NOMO-1 treated with DMSO at 0.1 percent for 48 hours (cell line): ENCODE data around the gene PIK3R6.

ENCODE experiments used
- DNase-seq: peaks from one replicate; lab custom pipeline; 2025; ENCODE audit not compliant: unreplicated experiment; lab: John Stamatoyannopoulos, UW

Gene PIK3R6

DNA sequence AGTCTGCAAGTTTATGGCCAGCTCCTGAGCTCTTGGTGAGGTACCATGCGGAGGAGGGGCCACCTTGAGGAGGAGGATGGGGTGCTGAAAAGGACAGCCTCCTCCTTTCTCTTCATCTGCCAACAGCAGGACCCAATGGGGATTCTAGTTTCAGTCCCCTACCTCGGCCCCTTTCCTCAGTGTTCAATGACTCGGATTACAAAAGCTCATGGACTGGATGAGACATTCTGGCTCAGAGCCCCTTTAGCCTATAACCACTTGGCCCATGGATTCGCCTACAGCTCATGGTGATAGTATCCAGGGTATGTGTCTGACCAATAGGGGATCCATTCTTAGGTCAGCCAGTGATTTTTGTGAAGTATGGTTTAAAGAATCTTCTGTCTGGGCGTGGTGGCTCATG, 8.5 kb upstream of the PIK3R6 start:
- DNase-seq = no peak

DNA sequence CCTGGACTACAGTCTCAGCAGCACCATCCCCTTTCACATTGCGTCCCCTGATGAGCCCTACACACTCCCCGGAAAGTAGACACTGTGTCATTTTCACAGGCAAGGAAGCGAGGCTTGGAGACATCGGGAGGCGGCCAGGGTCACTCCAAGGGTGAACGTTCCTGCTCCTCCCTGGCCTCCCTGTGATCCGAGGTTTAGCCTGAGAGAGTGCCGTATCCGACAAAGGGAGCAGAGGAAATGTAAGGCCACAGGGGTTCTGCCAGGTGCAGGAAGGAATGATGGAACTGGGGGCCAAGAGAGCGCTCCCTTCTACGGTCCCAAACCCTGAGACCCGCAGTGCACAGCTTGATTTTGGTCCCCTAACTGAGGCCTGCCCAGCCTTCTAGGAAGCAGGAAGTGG, 8.0 kb upstream of the PIK3R6 start:
- DNase-seq = no peak

DNA sequence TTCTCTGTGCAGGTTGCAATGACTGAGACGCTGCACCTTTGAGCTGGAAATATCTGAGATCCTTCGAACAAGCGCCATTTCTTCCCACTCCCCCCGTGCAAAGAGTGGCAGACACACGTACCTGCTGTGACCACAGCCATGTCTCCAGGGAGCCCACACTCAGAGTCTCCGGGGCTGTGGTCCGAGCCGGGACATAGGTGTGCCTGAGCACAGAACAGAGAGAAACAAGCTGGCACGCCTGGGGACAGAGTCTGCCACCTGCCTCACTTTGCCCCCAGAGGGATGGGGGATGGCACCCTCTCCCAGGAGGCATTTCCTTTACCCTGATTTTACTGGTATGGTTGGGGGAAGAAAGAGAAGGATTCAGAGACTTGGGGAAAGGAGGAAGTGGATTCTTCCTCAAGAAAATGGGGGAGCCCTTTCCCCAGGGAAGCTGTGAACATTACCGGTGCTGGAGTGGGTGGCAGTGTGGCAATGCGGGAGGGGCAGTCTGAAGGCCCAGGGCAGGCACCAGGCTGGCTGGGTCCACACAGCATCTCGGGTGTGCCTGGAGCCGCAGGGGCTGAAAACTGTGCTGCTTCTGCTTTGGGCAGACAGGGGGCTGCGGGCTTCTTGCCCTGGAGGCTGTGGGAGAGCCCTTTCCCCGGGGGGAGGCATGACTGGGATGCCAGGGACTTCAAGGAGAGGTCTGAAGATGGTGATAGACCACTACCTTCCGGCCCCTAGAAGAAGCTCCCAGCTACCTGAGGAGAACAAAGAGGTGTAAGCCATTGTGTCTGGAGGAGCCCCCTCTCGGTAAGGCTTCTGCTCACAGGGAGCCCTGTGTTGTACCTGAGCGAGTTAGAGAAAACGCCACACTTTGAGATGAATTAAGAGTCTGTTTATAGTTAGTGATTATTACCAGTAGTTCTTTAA, 6.6 kb upstream of the PIK3R6 start:
- DNase-seq = no peak

DNA sequence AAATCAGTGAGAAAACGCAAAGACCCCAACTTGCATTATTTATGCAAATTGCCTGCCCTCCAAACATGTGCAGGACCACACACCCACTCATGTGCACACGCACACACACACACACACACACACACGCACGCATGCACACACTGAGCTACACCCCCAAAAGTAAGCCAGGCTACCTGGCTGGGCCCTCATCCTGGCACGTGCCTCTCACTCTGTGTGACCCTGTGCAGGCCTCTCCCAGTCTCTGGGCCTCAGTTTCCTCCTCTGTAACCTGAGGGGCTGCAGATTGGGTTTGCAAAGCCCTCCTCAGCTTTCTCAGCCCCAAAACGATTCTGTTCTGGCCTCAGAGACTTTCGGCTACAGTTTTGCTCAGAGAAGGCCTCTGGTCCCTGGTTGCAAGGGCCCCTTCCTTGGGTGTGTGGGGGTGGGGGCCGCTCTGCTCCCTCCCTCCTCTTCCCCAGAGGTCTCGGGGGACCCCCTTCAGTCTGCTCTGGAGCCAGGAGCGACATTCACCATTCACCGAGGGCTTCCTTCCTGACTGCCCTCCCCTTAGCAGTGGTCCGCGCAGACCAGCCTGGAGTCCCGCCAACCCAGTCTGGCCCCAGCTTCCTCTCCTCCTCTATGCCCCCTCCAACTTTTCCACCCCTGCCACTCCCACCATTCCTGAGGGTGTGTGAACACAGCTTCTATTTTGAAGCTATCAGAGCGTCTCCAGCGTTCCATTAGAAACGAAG, 5.4 kb upstream of the PIK3R6 start:
- no peak for DNase-seq

DNA sequence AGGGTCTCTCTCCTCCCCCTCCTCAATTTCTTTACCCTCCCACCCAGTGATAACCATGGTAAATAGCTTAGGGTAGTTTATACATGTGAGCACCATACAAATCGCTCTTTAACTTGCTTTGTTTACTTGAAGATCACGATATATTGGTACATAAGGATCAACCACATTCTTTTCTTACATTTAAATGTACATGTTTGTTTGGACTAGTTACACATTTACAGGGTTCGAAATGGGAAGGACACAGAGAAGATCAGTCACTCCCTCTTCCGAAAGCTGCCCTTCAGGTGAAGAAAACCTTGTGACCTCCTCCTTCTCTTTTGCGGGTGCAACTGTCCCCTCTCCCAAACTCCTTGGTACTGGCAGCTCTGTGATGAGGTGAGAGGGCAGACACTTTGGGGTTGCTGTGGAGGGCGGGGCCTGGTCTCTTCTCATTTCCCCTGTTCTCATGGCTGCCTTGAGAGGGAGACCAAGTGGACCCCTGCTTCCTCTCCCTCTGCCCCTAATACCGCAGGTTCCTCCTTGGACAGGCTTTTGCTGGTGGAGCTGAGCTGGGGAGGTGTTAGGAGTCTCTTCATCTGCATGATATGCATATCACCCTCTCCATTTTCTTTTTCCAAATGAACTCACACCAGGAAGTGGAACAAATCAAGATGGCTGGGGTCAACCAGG, 4.7 kb upstream of the PIK3R6 start:
- DNase-seq = no peak

DNA sequence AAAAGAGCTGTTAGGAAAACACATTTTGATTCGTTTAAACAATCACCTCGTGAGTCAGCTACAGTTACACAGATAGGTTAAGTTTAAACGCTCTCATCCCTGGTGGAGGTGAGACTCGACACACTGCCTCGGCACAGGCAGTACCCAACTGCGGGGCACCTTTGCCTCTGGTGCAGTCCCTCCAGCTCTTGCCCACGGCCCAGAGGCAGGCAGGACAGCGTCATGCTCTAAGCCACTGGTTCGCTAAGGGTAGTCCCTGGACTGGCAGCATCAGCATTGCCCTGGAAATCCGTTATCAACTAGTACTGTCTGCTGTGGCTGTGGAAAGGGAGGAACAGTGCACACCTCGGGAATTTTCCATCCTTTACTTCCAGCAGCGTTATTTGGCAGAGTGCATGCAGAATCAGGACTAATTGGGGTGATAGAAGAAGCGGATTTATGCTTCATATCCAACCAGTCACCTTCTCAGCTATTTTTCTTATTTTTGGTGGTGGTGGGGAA, 3.7 kb upstream of the PIK3R6 start:
- no peak for DNase-seq

DNA sequence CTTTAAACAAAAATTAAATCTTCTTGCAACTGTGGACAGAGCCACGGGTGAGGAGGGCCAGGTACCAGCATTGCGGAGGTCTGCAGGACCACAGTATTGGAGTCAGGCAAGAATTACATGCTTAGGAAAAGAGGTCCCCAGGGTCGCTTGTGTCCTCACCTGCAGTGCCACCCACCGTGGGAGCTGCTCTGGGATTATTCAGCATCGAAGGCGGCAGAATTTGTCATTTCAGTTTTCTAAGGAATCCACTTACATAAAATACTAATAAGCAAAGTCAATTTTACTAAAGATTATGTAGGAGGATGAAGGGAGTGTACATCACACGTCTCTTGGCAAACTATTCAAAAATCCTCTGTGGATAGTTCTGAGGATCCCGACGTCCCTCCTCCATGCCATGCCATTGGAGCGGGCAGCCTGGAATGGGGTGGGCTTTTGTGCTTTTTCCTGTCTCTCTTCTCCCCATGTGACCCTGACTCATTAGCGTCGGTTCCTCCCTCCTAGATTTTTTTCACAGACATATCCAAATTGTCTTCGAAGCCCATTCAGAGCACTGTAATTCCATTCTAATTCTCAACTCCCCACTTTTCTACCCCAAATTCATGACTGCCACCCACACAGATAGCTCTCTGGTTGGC, 3.0 kb upstream of the PIK3R6 start:
- DNase-seq = no peak

DNA sequence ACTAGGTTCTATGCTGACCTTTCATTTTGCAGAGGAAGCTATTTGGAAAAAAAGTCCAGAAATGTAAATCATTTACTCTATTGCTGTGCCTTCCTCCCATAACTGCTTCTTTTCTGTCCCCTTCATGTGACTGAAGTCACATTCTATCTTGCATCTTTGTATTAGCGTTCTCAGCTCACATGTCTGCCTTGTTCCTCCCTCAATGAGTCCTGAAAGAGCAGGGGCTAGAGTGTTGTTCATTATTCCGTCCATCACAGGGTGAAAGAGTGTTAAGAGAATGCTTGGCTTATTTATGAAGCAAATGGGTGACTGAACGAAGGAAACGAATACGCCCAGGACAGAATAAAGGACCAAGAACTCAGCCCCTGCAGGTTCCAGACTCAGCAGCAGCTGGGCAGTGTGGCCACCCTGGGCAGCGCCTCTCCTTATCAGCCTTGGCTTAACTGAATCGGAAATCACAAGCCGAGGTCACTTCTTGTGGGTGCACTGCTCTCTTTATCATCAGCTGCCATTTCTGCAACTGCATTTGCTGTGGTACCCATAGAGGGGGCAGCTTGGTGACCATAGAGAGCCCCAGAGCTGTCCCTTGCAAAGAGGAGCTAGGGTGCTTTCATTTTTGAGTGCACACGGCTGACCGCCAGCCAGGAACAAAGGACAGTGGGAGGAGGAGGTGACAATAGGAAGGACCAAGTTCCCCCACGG, 1.8 kb upstream of the PIK3R6 start:
- DNase-seq = no peak

DNA sequence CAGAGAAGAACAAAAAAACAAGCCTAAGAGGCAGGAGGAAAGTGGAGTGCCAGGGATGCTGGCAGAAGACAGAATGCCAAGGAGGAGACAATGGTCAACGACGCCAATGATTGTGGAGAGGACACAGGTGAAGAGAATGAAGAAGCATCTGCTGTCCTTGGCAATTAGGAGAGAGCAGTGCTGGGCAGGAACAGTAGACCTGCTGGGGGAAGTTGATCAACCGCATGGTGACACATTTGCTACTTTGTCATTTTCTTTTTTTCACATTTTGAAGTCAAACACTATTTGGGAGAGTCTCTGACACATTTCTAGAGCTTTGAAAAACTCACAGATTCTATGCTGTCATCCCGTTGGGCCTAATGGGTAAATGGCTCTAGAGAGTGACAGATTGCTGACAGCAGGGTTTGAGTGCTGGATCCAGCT, 1.1 kb upstream of the PIK3R6 start:
- no peak for DNase-seq

DNA sequence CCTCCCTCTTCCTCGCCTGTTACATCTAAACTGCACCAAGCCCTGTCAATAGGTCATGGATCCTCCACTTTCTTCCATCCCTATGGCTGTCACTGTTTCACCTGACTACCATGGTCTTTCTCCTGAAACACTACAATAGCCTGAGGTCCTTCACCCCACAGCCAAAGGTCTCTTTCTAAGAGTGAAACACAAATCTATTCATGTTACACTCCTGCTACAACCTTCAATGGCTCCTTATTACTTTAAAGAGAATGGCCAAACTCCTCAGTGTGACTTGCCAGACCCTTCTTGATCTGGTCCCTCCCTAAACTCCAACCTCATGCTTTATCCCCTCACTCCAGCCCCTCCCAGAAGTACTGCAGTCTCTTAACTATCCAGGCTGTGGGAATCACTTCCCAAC, 618 bp upstream of the PIK3R6 start:
- DNase-seq = no peak

DNA sequence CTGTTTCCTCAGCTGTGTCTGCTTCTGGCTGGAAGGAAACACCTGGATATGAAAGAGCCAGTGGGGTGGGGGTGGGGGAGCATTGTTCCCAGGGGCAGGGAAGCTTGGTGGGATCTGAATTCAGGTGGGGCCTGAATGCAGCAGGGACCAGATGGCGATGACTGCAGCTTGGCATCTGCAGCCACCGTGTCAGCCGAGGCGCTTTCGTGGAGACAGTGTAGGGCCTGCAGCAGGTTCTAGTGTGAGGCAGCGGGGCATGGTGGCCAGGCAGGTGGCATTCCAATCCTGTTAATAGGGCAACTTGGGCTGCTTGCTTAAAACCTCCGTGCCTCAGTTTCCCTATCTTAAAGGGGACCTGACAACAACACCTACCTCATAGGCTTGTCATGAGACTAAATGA, 1.7 kb downstream of the PIK3R6 start:
- no peak for DNase-seq

DNA sequence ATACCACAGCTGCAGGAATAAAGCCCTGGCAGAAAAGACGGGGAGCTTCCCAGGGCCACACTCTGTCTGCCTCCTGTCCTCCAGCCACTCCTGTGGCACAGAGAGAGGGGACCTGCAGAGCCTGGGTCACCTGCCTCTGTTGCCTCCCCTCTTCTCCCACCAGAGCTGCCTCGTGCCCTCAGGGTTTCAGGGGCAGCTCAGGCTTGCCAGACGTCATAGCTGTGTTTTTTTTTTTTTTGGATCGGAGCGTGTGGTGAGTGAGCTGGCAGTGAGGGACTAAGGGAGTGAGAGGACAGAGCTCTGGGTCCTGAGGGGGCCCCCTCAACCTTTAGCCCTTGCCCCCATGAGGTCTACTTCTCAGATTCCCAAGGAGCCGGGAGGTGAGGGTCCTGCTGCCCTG, 2.1 kb downstream of the PIK3R6 start:
- no peak for DNase-seq

DNA sequence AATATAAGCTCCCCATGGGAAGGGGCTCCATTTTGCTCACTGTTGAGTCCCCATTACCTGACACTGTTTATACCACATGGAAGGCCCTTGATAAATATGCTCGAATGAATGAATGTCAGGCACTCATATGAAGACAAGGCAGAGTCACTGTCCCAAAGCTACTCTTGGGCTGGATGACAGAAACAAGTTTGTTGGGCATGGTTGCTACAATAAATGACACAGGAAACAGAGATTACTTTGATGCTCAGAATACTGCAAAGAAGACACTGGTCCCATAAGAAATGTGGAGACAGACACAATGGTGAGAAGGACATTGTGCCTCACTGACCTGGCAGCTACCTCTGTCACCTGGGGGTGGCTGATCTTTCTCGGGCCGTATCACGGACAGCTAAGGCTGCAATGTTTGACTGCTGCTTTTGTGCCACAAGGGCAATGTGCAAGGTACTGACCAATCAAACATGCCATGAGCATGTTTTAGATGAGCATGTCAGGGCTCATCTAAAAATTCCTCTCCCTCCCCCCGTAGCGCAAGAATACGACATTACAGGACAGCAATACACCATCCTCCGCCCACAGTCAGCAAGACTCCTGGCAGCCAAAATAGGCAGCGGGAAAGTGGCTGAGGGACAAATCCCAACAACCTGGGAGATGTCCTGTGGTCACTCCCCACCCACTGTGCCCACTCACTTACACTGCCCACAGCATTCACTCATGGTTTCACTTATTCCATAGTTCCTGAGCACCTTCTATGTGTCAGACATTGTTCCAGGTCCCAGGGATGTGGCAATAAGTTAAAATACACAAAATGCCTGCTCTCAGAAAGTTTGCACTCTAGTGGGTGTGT, 5.0 kb downstream of the PIK3R6 start:
- DNase-seq = no peak

DNA sequence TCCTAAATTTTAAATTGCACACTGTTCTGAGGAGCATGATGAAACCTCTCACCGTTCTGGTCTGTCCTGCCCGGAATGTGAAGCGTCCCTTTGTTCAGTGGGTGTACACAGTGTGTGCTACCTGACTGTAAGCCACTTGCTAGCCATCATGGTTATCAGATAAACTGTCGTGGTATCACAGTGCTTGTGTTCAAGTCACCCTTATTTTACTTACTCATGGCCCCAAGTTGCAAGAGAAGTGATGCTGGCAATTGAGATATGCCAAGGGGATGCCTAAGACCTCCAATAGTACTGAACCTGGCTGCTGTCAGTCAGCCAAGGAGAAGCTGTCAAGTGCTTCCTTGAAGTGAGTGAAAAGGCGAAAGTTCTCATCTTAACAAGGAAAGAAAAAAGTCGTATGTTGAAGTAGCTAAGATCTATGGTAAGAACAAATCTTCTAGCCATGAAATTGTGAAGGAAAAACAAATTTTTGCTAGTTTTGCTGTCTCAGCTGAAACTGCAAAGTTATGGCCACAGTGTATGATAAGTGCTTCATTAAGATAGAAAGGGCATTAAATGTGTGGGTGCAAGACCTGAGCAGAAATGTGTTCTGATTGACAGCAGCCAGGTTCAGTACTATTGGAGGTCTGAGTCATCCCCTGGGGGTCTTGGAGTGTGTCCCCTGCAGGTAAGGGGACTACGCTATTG, 5.8 kb downstream of the PIK3R6 start:
- no peak for DNase-seq

DNA sequence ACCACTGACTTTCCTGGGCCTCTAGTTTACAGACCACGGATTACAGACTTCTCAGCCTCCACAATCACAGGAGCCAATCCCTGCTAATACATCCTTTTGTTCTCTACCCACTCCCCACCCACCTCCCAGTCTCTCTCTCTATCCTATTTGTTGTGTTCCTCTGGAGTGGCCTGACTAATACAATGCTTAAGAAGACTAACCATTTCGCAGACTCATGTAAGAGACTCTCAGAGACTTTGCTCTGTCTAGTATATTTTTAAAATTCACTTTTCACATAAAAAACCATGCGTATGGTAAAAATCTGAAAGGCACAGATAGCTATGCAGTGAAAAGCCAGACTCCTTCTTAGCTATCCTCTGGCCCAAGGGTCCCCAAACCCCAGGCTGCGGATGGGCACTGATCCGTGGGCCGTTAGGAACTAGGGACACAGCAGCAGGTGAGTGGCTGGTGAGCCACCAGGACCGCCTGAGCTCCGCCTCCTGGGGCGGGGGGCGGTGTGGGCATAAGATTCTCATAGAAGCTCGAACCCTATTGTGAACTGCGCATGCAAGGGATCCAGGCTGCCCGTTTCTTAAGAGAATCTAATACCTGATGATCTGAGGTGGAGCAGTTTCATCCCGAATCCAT, 7.6 kb downstream of the PIK3R6 start:
- DNase-seq = no peak

DNA sequence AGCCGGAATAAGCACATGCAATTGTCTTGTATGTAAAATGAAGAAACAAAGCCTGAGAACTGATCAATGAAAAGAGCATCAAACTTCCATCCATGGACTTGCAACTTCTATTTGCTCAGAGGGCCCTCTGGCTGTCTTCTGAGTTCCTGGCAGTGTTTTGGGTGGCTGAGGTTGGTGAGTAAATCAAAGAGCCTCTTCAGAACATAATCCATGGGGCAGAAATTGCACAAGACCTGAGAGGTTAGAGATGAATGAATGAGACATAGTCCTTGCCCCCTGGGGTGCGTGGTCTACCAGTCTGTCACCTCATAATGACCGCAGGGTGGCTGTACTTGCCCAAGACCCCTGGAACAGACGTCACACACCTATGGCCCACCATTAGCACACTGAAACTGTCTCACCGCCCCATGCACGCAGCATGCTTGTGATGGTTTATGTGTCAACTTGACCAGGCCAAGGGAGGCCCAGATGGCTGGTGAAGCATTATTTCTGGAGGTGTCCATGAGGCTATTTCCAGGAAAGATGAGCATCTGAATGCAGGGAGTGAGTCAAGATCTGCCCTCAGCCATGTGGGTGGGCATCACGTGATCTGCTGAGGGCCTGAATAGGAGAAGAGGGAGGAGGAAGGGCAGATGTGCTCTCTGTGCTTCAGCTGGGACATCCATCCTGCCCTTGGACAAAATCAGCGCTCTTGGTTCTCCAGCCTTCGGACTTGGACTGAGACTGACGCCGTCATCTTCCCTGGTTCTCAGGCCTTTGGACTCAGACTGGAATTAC, 8.3 kb downstream of the PIK3R6 start:
- DNase-seq = peak; percentile 84

DNA sequence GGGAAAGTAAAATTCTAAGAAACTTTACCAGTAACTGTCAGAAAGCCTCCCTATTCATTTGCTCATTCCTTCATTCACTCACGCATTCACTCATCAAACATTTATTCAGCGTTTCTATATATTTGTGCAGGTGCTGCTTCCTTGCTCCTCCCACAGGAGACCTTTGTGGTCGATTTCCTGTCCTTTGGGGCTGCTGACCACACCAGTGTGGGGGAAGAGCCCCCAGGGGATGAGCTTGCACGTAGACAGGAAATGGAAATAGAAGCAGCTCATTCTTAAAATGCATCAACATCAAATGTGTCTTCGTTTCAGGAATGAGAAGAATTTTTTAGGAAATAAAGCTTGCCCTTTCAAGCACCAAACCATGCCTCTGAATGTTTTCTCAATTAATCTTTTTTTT, 9.6 kb downstream of the PIK3R6 start:
- DNase-seq = peak; percentile 10
